ENCODE results near the gene SLC16A4. TPM values are rescaled to one million over a fixed set of nuclear protein-coding genes. Genes with fewer than 3 reads are reported as not detected.

Gene SLC16A4
- total and polyA plus RNA-seq, 2 experiments from 2014 or later = 0.94 to 1.6 TPM

- Mint-ChIP-seq H3K4me3 (no peak overlapping the region), H3K4me1 (peaks cover 8% of the 10 kb centered on the region), H3K27ac (no peak overlapping the region), H3K9me3 (peaks cover 12% of the 10 kb centered on the region; the same call in 1 of the 3 replicates), H3K27me3 (ENCODE audit: insufficient read depth, low read depth, poor library complexity) (no peaks in the 10 kb centered on the region), H3K36me3 (ENCODE audit: low read depth) (peaks cover 9% of the 10 kb centered on the region; the same call in 2 of the 3 replicates)
- DNase-seq (ENCODE audit: low spot score) = no peak
- Histone ChIP-seq H3K4me3 (no peak overlapping the region), H3K4me2 (no peak overlapping the region), H2AFZ (no peak overlapping the region), H3K9me2 (ENCODE audit: insufficient read depth) (no peaks in the 10 kb centered on the region), H4K20me1 (replicated peaks; ENCODE audit: insufficient read depth) (no peaks in the 10 kb centered on the region), H3K4me1 (ENCODE audit: insufficient read depth) (peaks cover 9% of the 10 kb centered on the region), H3F3A (replicated peaks; ENCODE audit: low read depth) (no peaks in the 10 kb centered on the region), H3K27ac (ENCODE audit: low read depth) (no peak overlapping the region), H3K36me3 (ENCODE audit: insufficient read depth) (no peaks in the 10 kb centered on the region), H3K79me2 (replicated peaks; ENCODE audit: insufficient read depth) (no peaks in the 10 kb centered on the region), H3K27me3 (ENCODE audit: insufficient read depth) (no peaks in the 10 kb centered on the region)
- ATAC-seq = no peak
- no peak for TF ChIP-seq CREB1 (CRISPR knock-in tag; IDR thresholded peaks at IDR 0.05; ENCODE audit: low read depth)
- TF ChIP-seq EZH2 (IDR thresholded peaks at IDR 0.05; ENCODE audit: low read depth, unreplicated experiment) = no peak
- no peak for TF ChIP-seq EZH2phosphoT487 (IDR thresholded peaks at IDR 0.05; ENCODE audit: unreplicated experiment)
- TF ChIP-seq, protein P1, sequence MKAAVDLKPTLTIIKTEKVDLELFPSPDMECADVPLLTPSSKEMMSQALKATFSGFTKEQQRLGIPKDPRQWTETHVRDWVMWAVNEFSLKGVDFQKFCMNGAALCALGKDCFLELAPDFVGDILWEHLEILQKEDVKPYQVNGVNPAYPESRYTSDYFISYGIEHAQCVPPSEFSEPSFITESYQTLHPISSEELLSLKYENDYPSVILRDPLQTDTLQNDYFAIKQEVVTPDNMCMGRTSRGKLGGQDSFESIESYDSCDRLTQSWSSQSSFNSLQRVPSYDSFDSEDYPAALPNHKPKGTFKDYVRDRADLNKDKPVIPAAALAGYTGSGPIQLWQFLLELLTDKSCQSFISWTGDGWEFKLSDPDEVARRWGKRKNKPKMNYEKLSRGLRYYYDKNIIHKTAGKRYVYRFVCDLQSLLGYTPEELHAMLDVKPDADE (IDR thresholded peaks at IDR 0.05) = no peak
- TF ChIP-seq, protein P2, sequence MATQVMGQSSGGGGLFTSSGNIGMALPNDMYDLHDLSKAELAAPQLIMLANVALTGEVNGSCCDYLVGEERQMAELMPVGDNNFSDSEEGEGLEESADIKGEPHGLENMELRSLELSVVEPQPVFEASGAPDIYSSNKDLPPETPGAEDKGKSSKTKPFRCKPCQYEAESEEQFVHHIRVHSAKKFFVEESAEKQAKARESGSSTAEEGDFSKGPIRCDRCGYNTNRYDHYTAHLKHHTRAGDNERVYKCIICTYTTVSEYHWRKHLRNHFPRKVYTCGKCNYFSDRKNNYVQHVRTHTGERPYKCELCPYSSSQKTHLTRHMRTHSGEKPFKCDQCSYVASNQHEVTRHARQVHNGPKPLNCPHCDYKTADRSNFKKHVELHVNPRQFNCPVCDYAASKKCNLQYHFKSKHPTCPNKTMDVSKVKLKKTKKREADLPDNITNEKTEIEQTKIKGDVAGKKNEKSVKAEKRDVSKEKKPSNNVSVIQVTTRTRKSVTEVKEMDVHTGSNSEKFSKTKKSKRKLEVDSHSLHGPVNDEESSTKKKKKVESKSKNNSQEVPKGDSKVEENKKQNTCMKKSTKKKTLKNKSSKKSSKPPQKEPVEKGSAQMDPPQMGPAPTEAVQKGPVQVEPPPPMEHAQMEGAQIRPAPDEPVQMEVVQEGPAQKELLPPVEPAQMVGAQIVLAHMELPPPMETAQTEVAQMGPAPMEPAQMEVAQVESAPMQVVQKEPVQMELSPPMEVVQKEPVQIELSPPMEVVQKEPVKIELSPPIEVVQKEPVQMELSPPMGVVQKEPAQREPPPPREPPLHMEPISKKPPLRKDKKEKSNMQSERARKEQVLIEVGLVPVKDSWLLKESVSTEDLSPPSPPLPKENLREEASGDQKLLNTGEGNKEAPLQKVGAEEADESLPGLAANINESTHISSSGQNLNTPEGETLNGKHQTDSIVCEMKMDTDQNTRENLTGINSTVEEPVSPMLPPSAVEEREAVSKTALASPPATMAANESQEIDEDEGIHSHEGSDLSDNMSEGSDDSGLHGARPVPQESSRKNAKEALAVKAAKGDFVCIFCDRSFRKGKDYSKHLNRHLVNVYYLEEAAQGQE (IDR thresholded peaks at IDR 0.05; ENCODE audit: unreplicated experiment) = no peak
- TF ChIP-seq POLR2AphosphoS5 (IDR thresholded peaks at IDR 0.05; ENCODE audit: low read depth) = no peak
- no peak for TF ChIP-seq NANOG (IDR thresholded peaks at IDR 0.05; ENCODE audit: borderline replicate concordance)
- TF ChIP-seq ZNF331 (CRISPR knock-in tag; IDR thresholded peaks at IDR 0.05; ENCODE audit: low read depth) = no peak
- no peak for TF ChIP-seq ZNF114 (CRISPR knock-in tag; IDR thresholded peaks at IDR 0.05)
- no peak for TF ChIP-seq STAT1 (IDR thresholded peaks at IDR 0.05; ENCODE audit: unreplicated experiment)
- TF ChIP-seq, protein P3, sequence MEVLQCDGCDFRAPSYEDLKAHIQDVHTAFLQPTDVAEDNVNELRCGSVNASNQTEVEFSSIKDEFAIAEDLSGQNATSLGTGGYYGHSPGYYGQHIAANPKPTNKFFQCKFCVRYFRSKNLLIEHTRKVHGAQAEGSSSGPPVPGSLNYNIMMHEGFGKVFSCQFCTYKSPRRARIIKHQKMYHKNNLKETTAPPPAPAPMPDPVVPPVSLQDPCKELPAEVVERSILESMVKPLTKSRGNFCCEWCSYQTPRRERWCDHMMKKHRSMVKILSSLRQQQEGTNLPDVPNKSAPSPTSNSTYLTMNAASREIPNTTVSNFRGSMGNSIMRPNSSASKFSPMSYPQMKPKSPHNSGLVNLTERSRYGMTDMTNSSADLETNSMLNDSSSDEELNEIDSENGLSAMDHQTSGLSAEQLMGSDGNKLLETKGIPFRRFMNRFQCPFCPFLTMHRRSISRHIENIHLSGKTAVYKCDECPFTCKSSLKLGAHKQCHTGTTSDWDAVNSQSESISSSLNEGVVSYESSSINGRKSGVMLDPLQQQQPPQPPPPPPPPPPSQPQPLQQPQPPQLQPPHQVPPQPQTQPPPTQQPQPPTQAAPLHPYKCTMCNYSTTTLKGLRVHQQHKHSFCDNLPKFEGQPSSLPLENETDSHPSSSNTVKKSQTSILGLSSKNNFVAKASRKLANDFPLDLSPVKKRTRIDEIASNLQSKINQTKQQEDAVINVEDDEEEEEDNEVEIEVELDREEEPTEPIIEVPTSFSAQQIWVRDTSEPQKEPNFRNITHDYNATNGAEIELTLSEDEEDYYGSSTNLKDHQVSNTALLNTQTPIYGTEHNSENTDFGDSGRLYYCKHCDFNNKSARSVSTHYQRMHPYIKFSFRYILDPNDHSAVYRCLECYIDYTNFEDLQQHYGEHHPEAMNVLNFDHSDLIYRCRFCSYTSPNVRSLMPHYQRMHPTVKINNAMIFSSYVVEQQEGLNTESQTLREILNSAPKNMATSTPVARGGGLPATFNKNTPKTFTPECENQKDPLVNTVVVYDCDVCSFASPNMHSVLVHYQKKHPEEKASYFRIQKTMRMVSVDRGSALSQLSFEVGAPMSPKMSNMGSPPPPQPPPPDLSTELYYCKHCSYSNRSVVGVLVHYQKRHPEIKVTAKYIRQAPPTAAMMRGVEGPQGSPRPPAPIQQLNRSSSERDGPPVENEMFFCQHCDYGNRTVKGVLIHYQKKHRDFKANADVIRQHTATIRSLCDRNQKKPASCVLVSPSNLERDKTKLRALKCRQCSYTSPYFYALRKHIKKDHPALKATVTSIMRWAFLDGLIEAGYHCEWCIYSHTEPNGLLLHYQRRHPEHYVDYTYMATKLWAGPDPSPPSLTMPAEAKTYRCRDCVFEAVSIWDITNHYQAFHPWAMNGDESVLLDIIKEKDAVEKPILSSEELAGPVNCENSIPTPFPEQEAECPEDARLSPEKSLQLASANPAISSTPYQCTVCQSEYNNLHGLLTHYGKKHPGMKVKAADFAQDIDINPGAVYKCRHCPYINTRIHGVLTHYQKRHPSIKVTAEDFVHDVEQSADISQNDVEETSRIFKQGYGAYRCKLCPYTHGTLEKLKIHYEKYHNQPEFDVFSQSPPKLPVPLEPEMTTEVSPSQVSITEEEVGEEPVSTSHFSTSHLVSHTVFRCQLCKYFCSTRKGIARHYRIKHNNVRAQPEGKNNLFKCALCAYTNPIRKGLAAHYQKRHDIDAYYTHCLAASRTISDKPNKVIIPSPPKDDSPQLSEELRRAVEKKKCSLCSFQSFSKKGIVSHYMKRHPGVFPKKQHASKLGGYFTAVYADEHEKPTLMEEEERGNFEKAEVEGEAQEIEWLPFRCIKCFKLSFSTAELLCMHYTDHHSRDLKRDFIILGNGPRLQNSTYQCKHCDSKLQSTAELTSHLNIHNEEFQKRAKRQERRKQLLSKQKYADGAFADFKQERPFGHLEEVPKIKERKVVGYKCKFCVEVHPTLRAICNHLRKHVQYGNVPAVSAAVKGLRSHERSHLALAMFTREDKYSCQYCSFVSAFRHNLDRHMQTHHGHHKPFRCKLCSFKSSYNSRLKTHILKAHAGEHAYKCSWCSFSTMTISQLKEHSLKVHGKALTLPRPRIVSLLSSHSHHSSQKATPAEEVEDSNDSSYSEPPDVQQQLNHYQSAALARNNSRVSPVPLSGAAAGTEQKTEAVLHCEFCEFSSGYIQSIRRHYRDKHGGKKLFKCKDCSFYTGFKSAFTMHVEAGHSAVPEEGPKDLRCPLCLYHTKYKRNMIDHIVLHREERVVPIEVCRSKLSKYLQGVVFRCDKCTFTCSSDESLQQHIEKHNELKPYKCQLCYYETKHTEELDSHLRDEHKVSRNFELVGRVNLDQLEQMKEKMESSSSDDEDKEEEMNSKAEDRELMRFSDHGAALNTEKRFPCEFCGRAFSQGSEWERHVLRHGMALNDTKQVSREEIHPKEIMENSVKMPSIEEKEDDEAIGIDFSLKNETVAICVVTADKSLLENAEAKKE (CRISPR knock-in tag; IDR thresholded peaks at IDR 0.05) = no peak
- TF ChIP-seq CTCF (conservative IDR thresholded peaks at IDR 0.05; ENCODE audit: low read depth in 2 of 2) = no peak
- no peak for TF ChIP-seq JUNB (IDR thresholded peaks at IDR 0.05; ENCODE audit: unreplicated experiment)
These were observed 30.3 kb upstream of the SLC16A4 start for GRCh38 chr1:110420874-110421793.

All from GM23338 (cell line).